ENCODE measurements around the gene BTAF1.

DNA sequence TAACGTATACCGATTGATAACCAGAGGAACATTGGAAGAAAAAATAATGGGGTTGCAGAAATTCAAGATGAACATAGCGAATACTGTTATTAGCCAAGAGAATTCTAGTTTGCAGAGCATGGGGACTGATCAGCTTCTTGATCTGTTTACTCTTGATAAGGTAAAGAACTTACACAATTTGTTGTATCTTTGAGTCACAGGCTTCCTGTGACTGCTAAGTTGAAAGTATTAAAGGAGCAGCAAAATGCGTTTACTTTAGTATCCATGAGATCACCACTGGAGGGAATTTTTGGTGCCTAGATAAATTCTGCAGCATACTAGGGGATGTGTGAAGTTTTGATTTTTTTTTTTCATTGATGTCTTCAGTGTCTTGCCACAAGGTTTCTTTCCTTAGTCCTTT is 103.6 kb downstream of the BTAF1 start:
- TF ChIP-seq, protein P1, sequence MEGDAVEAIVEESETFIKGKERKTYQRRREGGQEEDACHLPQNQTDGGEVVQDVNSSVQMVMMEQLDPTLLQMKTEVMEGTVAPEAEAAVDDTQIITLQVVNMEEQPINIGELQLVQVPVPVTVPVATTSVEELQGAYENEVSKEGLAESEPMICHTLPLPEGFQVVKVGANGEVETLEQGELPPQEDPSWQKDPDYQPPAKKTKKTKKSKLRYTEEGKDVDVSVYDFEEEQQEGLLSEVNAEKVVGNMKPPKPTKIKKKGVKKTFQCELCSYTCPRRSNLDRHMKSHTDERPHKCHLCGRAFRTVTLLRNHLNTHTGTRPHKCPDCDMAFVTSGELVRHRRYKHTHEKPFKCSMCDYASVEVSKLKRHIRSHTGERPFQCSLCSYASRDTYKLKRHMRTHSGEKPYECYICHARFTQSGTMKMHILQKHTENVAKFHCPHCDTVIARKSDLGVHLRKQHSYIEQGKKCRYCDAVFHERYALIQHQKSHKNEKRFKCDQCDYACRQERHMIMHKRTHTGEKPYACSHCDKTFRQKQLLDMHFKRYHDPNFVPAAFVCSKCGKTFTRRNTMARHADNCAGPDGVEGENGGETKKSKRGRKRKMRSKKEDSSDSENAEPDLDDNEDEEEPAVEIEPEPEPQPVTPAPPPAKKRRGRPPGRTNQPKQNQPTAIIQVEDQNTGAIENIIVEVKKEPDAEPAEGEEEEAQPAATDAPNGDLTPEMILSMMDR (conservative IDR thresholded peaks at IDR 0.05; ENCODE audit: low read depth in 2 of 2): no peak
- TF ChIP-seq EZH2phosphoT487 (IDR thresholded peaks at IDR 0.05; ENCODE audit: unreplicated experiment): no peak

Measured in GM23338 (cell line).